ENCODE results near the gene CFDP1. TPM values are rescaled to one million over a fixed set of nuclear protein-coding genes. Genes with fewer than 3 reads are reported as not detected.
A peak's percentile ranks its signal among the peaks of the same experiment; 100 is the strongest.

CFDP1 gene
- total RNA-seq, 4 donors from 2014 or later: 42.4 to 49.5 (median 44.0) TPM

DNA sequence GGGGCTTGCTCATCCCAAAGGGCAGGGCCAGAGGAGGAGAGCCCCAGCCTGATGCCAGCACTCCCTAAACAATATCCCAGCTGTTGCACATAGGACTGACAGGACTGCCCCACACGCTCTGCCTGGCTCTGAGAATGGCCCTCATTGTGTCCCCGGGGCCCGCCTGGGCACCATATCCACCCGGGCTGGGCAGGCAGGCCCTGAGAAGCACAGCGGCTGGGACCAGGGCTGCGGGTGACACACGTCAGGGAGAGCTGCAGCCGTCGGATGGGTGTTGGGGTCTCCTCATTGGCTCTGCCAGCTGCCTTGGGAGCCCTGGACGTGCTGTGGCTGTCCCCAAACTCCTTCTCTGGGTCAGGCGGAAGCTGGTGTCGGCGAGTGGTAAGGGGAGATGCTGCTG, 186.1 kb downstream of the CFDP1 start:
- Histone ChIP-seq H3K27ac (replicated peaks in 1 of 4) (peak overlapping the region; percentile 88 to 95 (median 91)), H3K4me1 (peaks cover 84 to 97% (median 90%) of the 10 kb centered on the region in 4 donors), H3K4me3 (no peak overlapping the region), H3K9me3 (no peaks in the 10 kb centered on the region), H3K27me3 (no peaks in the 10 kb centered on the region), H3K36me3 (peaks cover 4 to 9% (median 7%) of the 10 kb centered on the region in 4 donors)
- intact Hi-C loops (cut with DNase I): no loop called here
- TF ChIP-seq POLR2AphosphoS5 (IDR thresholded peaks at IDR 0.05) (no peak), POLR2A (IDR thresholded peaks at IDR 0.05; ENCODE audit: low read depth) (no peak), EP300 (IDR thresholded peaks at IDR 0.05) (no peak), CTCF (IDR thresholded peaks at IDR 0.05) (no peak)
- 72% methylated on average over 5 of the region's 13 CpGs for WGBS
- DNase-seq (ENCODE audit: extremely low spot score): no peak

GRCh38 chr16:75246504-75247205, 186.6 kb downstream of the CFDP1 start:
- no peak overlapping the region for H3K4me3 ChIP-seq
- H3K36me3 ChIP-seq: peaks cover 7 to 15% (median 13%) of the 10 kb centered on the region in 4 donors
- intact Hi-C loops (cut with DNase I): no loop called here
- peaks cover 82 to 91% (median 86%) of the 10 kb centered on the region in 4 donors for H3K4me1 ChIP-seq
- H3K27me3 ChIP-seq: no peaks in the 10 kb centered on the region
- H3K27ac ChIP-seq (replicated peaks in 1 of 4): peak overlapping the region; percentile 88 to 95 (median 91)
- H3K9me3 ChIP-seq: no peaks in the 10 kb centered on the region
- no peak for DNase-seq (ENCODE audit: extremely low spot score)
- no peak for TF ChIP-seq POLR2AphosphoS5 (IDR thresholded peaks at IDR 0.05)
- TF ChIP-seq CTCF (IDR thresholded peaks at IDR 0.05): no peak
- no peak for TF ChIP-seq EP300 (IDR thresholded peaks at IDR 0.05)
- WGBS: 94% methylated on average over 7 of the region's 12 CpGs

DNA sequence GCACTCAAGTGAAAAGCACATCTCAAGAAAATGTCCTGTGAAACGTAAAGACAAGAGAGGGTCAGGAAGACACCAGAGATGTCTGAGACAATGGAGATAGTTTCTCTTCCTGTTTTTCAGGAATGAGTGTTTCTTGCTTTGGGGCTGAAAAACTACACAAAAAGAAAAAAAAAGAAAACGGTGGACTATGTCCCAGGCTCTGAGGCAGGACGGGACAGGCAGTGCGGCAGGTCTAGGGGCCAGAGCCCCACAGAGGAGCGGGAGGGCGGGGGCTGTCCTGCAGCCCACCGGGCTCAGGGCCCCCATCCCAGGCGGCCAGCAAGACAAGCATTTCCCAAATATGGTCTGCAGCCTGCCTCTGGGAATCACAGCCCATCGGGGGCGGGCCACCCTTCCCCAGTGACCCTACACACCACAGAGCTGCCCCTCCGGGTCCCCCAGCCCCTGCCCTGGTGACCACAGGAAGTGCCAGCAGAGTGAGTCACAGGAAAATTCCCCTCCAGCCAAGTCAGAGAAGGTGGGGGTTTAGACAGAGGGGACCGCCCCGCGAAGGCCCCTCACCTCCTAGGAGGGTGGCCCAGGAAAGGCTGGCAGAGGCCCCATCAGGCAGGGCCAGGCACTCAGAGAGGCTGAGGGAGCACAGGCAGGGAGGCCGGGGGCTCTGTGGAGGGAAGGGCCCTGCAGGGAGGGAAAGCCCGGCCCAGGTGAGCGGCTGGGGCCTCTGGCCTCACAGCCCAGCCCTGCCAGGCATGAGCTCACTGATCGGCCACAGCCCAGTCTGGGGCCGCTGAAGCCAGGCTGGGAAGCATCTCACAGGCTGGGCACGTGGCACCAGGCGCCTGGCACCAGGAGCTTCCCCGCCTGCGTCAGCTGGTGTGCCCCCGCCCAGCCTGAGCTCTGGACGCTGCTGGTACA, 188.2 kb downstream of the CFDP1 start:
- 29% methylated on average over 18 of the region's 25 CpGs for WGBS
- Histone ChIP-seq H3K27me3 (no peaks in the 10 kb centered on the region), H3K27ac (replicated peaks in 1 of 4) (peak overlapping the region; percentile 88 to 95 (median 91)), H3K4me3 (peak overlapping the region; percentile 6 to 16 (median 10)), H3K4me1 (peaks cover 75 to 90% (median 83%) of the 10 kb centered on the region in 4 donors), H3K36me3 (peaks cover 7 to 30% (median 26%) of the 10 kb centered on the region in 4 donors), H3K9me3 (no peaks in the 10 kb centered on the region)
- intact Hi-C loops (cut with DNase I): no loop called here
- TF ChIP-seq POLR2AphosphoS5 (IDR thresholded peaks at IDR 0.05) (peak; percentile 77 to 90), CTCF (IDR thresholded peaks at IDR 0.05) (no peak)
- no peak for DNase-seq (ENCODE audit: extremely low spot score)

DNA sequence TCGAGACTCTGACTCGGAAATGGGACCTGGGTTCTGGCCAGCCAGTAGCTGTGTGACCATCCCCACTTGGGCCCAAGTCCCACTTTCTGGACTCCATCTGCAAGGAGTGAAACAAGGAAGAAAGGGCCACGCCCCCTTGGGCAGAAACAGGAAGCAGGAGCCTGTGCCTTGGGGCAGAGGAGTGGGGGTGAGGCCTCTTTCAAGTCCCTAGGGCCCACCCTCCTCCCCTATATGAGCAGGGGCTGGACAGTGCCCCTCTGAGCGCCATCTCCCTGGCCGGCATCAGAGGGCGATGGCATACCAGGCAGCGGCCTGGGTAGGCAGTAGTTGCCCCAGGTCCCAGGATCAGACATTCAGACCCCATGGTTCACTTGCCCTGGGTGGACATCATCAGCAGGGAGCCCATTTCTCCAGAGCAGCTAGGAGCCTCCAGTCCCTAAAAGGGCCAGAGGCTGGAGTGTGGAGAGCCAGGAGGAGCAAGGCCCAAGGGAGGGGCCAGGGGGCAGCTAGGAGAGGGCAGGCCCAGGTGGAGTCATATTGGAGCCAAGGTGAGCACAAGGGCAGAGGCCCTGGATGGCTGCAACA, 189.0 kb downstream of the CFDP1 start:
- 18% methylated on average over 3 of the region's 7 CpGs for WGBS
- intact Hi-C loops (cut with DNase I): no loop called here
- no peak overlapping the region for H3K4me3 ChIP-seq
- peaks cover 75 to 90% (median 83%) of the 10 kb centered on the region in 4 donors for H3K4me1 ChIP-seq
- H3K27me3 ChIP-seq: no peaks in the 10 kb centered on the region
- no peak for DNase-seq (ENCODE audit: extremely low spot score)
- H3K9me3 ChIP-seq: no peaks in the 10 kb centered on the region
- H3K36me3 ChIP-seq: peaks cover 7 to 36% (median 26%) of the 10 kb centered on the region in 4 donors
- H3K27ac ChIP-seq (replicated peaks in 1 of 4): peak overlapping the region; percentile 88 to 95 (median 91)
- no peak for TF ChIP-seq POLR2AphosphoS5 (IDR thresholded peaks at IDR 0.05)
- TF ChIP-seq POLR2A (IDR thresholded peaks at IDR 0.05; ENCODE audit: low read depth): no peak
- TF ChIP-seq CTCF (IDR thresholded peaks at IDR 0.05): no peak
- no peak for TF ChIP-seq EP300 (IDR thresholded peaks at IDR 0.05)

Small RNAs within 50 kb of the gene (small RNA-seq; reads per million reads assigned to genes)
- gene RF00598 (0 reads per million in 3 donors), gene RNU6-758P (0 reads per million in 3 donors)

Other genes with a start within 250 kb of the CFDP1 start
- not detected for gene CTRB2, start 226.3 kb downstream of the CFDP1 start, total RNA-seq
- gene CTRB1, start 214.5 kb downstream of the CFDP1 start, total RNA-seq: not detected
- gene BCAR1, start 181.9 kb downstream of the CFDP1 start, total RNA-seq: 10 to 100 TPM; 31.6 to 67.1 (median 54.8) TPM
- 10 to 100 TPM; 11.2 to 18.3 (median 14.9) TPM for gene TMEM170A, start 31.2 kb upstream of the CFDP1 start, total RNA-seq
- gene CHST6, start 61.9 kb upstream of the CFDP1 start, total RNA-seq: 1 to 10 TPM in 1 of 4 donors, under 1 TPM in 3; 0.33 to 2.4 (median 0.90) TPM
- gene CHST5, start 102.6 kb upstream of the CFDP1 start, total RNA-seq: not detected
- gene TMEM231, start 122.7 kb upstream of the CFDP1 start, total RNA-seq: 10 to 100 TPM in 2 of 4 donors, 1 to 10 TPM in 2; 6.8 to 15.5 (median 10.5) TPM
- 100 to 1,000 TPM in 2 of 4 donors, 10 to 100 TPM in 2; 84.5 to 114 (median 101) TPM for gene GABARAPL2, start 132.9 kb upstream of the CFDP1 start, total RNA-seq
- gene ADAT1, start 189.8 kb upstream of the CFDP1 start, total RNA-seq: 10 to 100 TPM; 17.0 to 33.6 (median 22.7) TPM
- gene KARS1, start 214.2 kb upstream of the CFDP1 start, total RNA-seq: 100 to 1,000 TPM in 3 of 4 donors, 10 to 100 TPM in 1; 95.1 to 120 (median 102) TPM
- gene TERF2IP, start 214.3 kb upstream of the CFDP1 start, total RNA-seq: 10 to 100 TPM; 62.3 to 83.7 (median 64.1) TPM
- not detected for gene CPHXL2, start 243.5 kb upstream of the CFDP1 start, total RNA-seq